Activated T-helper 9 cell treated with anti-CD3 and anti-CD28 coated beads, Interleukin-2, amount 50 U/mL, for 16 hours (primary cell): ENCODE measurements around the gene WNT7A.

Experiments used
- DNase-seq: peaks from one replicate; pipeline ENCODE4 v3.0.0-alpha.2; 2020; ENCODE audit warnings: low read depth

The WNT7A gene

GRCh38 chr3:13884851-13885703, 5.2 kb upstream of the WNT7A start:
- DNase-seq, result peak; percentile 53

DNA sequence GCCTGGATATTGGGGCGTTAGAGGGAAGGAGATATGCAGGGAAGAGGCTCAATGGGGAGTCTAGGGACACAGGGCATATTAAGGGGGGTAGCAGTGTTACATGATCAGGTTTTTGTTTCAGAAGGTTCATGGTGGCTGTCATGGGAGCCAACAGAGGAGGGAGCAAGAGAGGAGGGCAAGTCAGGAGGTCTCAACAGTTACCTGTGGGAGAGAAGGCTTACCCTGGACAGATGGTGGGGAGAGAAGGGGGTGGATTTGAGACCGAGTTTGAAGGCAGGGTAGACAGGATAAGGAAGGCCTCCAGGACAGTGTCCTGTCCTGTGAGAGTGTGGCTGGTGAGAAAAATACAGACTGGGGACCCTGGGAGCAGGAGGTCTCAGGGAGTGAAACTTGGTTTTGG, 3.8 kb upstream of the WNT7A start:
- no peak for DNase-seq

DNA sequence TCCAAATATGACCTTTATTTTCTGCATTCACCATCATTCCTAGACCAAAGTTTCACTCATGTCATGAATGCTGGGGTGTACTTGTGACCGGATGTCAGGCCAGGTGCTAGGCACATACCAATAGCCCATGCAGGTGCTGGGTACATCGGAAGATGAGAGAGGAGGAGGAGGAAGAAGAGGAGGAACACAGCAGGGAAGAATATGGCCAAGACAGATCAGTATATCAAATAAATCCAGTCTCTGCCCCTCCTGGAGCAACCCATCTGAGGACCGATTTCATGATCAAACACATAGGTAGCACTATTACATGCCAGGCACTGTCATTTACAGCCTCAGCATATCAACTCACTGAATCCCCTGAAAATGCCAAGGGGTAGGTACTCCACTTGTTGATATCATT, 3.0 kb upstream of the WNT7A start:
- DNase-seq, result no peak

- no peak for DNase-seq
Observed at GRCh38 chr3:13881536-13882410, 1.9 kb upstream of the WNT7A start.

DNA sequence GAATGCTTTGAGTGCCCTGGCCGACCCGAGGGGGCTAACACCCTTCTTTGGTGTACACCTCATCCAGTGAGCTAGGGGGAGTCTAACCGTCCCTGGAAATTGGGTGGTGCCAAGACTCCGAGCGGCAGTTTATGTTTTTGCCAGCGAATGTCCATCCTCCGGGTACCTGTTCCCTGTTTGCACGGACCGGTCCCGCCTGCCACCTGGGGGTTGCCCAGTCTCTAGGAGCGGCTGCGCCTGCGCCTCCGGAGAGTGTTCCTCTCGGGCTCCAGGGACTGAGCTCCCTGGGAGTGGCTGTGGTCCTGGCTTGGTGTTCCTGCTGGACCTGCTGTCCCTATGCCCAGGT, 913 bp upstream of the WNT7A start:
- DNase-seq, result no peak

- DNase-seq, result no peak
Observed at GRCh38 chr3:13879102-13879945, 547 bp downstream of the WNT7A start.

GRCh38 chr3:13878281-13879101, 1.4 kb downstream of the WNT7A start:
- DNase-seq, result no peak

- no peak for DNase-seq
Observed at GRCh38 chr3:13877911-13878280, 2.0 kb downstream of the WNT7A start.

DNA sequence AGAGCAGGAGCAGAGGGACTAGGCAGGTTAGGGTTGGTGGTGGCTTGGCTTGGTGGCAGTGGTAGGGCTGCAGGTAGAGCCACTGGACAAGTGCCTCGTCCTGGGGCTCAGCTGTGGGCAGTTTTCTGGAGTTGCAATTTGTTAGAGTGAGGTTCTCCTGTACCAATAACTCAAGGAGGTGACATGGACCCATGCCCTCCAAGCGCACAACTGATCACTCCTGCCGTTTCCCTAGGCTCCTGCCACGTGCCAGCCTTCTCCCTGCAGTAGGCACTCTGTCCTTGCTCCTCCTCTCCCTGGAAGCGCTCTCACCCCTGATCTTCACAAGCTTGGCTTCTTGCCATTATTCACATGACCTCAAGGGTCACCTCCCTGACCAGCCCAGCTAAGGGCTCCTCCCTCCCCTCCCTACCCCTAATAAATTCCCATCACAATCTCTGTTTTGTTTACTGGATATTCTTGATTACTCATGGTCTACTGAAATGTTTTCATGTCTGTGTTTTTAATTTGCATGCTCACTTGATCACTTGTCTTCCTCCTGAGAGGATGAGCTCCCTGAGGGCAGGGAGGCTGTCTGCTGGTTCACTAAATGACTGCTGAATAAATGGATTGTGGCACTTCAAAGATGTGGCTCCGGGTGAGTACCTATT, 3.3 kb downstream of the WNT7A start:
- DNase-seq, result no peak

GRCh38 chr3:13874891-13875290, 5.0 kb downstream of the WNT7A start:
- DNase-seq, result no peak

DNA sequence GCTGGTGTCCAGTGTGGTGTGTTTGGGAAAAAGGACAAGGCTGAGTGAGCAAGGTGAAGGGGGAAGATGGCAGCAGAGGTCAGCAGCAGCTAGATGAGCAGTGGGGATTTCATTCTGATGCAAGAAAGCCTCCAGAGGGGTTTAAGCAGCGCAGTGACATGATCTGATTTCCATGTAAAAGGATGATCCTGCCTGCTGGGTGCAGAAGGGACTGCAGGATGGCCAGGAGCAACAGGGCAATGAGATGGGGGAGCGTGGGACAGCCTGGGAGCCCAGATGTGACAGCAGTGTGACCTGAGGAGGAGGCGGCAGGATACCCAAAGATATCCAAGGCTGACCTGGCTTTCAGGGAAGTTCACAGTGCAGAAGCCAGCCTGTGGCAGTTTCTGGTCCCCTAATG, 6.1 kb downstream of the WNT7A start:
- DNase-seq, result no peak

DNA sequence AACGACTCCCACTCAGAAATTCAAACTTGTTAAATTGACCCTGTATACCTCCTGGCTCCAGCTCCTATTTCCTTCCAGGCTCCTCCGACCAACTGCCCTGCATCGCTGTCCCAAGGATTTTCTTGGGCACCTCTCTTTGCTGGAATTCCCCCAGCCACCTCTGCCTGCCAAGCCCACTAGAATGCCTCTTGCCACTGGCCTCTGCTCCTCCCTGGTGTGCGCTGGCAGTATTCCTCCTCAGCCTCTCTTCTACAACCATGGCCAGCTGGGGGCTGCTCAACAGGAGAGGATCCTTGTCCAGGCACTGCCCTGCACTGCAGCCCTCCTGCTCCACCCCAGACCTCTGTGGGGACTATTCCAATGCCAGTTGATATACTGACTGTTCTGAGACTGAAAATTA, 7.4 kb downstream of the WNT7A start:
- no peak for DNase-seq

DNA sequence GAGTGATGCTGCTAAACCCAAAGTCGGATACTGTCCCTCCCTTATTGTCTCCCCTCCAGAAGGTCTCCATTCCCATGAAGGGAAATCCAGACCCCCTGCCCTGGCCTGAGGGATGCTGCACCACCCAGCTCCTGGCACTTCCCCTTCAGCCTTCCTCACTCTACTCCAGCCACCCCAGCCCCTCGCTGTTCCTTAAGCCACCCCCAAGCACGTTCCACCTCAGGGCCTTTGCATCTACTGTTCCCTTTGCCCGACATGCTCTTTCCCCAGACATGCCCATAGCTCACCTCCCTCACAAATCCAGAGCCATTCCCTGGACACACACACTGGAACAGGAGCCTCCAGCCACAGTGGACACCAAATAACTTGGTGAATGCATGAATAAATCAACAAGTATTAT, 8.1 kb downstream of the WNT7A start:
- DNase-seq, result no peak

DNA sequence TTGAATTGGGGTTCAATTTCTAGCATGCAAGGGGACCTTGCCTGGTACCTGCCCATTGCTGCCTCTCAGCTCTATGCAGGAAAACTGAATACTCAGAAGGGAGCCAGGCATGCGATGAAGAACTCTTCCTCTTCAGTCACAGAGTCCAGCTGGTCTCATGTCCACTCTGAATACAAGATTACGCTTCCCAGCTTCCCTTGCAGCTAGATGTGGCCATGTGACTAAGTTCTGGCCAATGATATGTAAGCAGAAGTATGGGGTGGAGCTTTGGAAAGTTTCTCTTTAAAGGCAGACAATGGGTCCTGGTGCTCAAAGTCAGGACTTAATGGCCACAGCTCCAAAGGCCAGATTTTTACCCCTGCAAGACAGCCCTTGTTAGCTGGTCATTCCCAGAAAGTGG, 9.0 kb downstream of the WNT7A start:
- no peak for DNase-seq

DNA sequence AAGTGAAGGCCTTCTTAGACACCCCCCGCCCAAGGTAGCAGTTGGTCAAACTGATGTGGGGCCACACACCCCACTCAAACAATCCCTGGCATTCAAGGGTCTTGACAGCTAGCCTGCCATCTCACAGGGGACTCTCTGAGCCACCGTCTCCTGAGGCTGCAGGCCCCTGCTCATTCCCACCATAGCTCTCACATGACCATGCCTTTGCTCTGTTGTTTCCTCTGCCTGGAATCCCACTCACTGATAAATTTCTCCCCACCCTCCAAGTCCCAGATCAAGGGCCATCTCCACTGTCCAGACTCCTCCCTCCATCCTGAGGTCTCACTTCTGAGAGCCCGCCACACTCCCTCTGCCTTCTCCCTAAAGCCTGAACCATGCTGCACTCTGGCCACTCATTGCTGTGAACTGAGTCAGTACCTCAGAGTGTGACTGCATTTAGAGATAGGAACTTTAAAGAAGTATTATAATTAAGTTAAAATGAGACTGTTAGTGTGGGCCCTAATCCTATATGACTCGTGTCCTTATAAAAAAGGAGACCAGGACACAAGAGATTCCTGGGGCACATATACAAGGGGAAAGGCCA, 10.0 kb downstream of the WNT7A start:
- DNase-seq, result no peak

GRCh38 chr3:13868844-13869724, 10.8 kb downstream of the WNT7A start:
- DNase-seq, result no peak

- DNase-seq, result no peak
Observed at GRCh38 chr3:13867732-13868131, 12.1 kb downstream of the WNT7A start.

GRCh38 chr3:13866041-13866965, 13.6 kb downstream of the WNT7A start:
- DNase-seq, result peak; percentile 33

GRCh38 chr3:13865581-13865980, 14.3 kb downstream of the WNT7A start:
- no peak for DNase-seq
